Fibroblast of mammary gland (primary cell): ENCODE results near the gene COL10A1.

Experiments
- DNase-seq: peaks from one replicate; pipeline ENCODE4 v3.0.0-alpha.2; 2010; ENCODE audit warnings: low read depth
- H3K4me3 ChIP-seq: 2 replicates; pipeline ENCODE4 v1.5.1; 2011; ENCODE audit warnings: low read depth, mild to moderate bottlenecking, low read length, moderate library complexity; ENCODE audit not compliant: control insufficient read depth
- TF ChIP-seq, protein P1 (sequence below): conservative IDR thresholded peaks from 2 replicates; pipeline ENCODE4 v1.5.1; 2011; ENCODE audit warnings: low read depth, low read length, inconsistent platforms; ENCODE audit not compliant: control insufficient read depth, insufficient read depth

The COL10A1 gene

DNA sequence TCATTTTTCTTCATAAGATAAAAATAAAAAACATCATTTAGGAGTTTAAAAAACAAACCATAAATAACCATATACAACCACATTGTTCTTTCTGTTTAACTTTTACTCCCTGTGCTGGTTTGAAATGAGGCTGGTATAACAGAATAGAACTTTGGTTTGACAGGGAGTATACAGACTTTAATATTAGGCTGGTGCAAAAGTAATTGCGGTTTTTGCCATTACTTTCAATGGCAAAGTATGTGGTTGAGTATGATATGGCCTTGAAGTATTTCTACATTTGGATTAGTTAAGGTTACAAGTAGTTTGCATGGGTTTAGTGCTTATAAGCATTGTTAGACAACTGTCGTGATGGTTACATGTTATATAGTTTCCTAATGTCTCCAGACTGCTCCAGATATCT is 29.0 kb upstream of the COL10A1 start:
- TF ChIP-seq, protein P1, sequence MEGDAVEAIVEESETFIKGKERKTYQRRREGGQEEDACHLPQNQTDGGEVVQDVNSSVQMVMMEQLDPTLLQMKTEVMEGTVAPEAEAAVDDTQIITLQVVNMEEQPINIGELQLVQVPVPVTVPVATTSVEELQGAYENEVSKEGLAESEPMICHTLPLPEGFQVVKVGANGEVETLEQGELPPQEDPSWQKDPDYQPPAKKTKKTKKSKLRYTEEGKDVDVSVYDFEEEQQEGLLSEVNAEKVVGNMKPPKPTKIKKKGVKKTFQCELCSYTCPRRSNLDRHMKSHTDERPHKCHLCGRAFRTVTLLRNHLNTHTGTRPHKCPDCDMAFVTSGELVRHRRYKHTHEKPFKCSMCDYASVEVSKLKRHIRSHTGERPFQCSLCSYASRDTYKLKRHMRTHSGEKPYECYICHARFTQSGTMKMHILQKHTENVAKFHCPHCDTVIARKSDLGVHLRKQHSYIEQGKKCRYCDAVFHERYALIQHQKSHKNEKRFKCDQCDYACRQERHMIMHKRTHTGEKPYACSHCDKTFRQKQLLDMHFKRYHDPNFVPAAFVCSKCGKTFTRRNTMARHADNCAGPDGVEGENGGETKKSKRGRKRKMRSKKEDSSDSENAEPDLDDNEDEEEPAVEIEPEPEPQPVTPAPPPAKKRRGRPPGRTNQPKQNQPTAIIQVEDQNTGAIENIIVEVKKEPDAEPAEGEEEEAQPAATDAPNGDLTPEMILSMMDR, result no peak
- no peak overlapping the region for H3K4me3 ChIP-seq
- DNase-seq, result no peak

DNA sequence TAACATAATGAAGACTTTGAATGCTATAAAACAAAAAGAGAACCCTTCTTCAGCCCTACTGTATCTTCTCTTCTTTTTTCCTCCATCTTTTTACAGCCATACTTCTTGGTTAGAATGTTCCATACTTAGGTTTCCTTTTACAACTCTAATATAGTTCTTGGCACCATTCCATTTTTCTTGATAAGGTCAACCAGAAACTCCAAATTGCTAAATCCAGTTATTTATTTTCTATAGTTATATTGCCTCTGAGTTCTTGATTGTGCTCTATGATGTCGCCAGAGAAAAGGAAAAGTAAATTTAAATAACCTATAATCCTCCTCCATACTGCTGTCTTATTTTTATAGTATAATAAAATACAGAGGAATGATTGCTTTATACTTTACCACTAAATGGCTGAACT is 26.7 kb upstream of the COL10A1 start:
- DNase-seq, result no peak
- TF ChIP-seq, protein P1, result no peak
- no peak overlapping the region for H3K4me3 ChIP-seq

DNA sequence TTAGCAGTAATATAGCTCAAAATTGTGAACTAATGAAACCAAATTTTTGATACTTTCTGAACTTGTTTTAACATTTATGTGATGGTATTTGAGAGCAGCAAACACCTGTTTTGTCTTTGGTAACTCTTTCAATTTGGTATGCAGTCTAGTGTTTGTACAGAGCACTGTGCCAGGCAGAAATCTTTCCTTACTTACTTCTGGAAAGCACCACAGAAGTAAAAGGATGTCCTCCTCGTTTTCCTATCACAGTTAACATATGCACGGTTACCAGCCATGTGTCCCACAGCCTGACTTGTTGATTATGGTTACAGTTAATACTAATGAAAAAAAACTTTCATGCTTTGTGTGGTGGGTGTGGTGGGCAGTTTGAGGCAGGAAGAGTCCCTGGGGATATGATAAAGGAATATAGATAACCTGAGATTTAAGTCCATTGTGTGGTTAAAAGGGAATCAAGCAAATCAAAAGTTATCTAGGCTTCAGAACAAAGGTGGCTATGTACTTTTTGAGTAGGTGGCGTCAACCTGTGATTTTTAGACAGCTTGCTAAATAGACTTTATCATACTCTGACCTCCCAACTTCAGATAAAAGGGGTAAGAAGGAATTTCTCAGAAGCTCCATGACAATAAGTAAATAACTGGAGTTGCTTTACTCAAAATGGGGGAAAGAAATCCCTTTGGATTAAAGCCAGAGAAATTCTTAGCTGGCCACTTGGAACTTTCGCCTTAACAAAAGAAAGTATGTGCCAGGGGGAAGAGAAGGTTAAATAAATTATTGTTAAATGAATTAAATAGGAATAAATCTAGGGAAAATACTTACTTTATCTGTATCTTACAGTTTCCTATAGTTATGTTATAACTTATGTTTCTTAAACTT is 20.1 kb upstream of the COL10A1 start:
- DNase-seq, result no peak
- TF ChIP-seq, protein P1, result no peak
- no peak overlapping the region for H3K4me3 ChIP-seq

DNA sequence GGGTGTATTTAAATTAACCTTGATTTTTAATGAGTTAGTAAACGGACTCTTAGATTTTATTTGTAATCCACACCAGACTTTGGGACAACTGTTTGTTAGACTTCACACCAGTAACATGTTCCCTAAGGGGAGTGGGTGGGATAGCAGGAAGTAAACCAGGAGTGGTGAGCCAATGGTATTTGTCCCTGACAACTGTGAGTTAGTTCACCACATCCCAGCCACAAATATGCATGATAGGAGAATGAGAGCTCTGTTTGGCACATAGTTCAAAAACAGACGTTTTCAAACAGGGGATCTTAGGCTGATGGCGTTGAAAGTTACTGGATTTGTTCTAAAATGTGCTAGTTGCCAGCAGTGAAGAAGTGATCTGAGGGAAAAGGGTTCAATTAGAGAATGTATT is 18.7 kb upstream of the COL10A1 start:
- H3K4me3 ChIP-seq, result no peak overlapping the region
- DNase-seq, result peak; percentile 83
- TF ChIP-seq, protein P1, result no peak

DNA sequence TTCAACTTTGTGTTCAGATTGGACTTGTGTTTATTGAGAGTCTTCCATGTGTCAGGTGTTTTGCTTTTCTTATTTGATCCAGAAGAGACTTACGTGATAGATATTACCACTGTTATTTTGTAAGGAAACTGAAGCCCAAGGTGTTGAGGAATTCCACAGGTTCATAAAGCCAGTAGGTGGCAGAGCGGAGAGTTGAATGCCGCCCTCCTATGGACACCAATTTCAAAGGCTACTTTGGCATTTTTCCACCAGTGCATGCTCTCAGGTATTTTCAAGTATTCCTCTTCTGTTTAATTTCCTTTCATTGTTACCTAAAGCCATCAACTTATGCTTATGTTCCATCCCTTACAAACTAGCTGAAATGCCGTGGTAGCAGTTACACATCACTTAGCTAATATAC is 14.0 kb upstream of the COL10A1 start:
- no peak overlapping the region for H3K4me3 ChIP-seq
- DNase-seq, result no peak
- TF ChIP-seq, protein P1, result no peak

DNA sequence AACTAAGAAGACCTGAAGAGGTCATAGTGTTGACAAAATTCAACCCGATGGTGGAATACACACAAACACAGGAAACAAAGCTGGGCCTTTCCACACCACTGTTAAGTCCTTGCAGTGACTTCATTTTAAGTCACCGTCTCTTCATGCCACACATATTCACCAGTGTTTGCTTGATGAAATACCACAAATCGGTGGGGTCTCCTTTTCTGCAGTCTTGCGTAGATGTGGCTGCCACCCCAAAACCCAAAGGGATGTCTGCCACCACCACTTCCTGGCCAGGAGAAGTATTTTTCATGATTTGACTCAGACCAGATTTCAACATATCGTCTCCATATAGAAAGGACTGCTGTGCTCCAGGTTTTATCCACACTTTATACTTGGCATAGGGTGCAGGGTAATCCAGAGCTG is 11.0 kb upstream of the COL10A1 start:
- no peak overlapping the region for H3K4me3 ChIP-seq
- no peak for DNase-seq
- TF ChIP-seq, protein P1, result no peak
